H9 (cell line): ENCODE measurements around the gene SPRED2. TPM values are rescaled to one million over a fixed set of nuclear protein-coding genes. Genes with fewer than 3 reads are reported as not detected.
"Not testable (repeated sequence)": the region's sequence is repeated elsewhere in the genome, so short reads cannot be mapped to it uniquely, and the experiment has no call there.

Experiments used
- DNase-seq: peaks from one replicate; pipeline ENCODE4 v3.0.0-alpha.2; 2017
- H2AFZ ChIP-seq: one replicate; pipeline ENCODE4 v1.6.1; 2013; ENCODE audit warnings: mild to moderate bottlenecking, low read length, control low read depth, moderate library complexity
- H2AK5ac ChIP-seq: 2 replicates; pipeline ENCODE4 v1.6.1; 2013; ENCODE audit warnings: low read length, control low read depth, mixed read lengths; ENCODE audit not compliant: insufficient read length
- H2BK120ac ChIP-seq: one replicate; pipeline ENCODE4 v1.6.1; 2013; ENCODE audit warnings: low read depth, mild to moderate bottlenecking, low read length, control low read depth, inconsistent platforms; ENCODE audit not compliant: poor library complexity, severe bottlenecking
- H2BK12ac ChIP-seq: 2 replicates; pipeline ENCODE4 v1.6.1; 2013; ENCODE audit warnings: low read length, control low read depth, mixed read lengths, low read depth; ENCODE audit not compliant: insufficient read length
- H2BK15ac ChIP-seq: 2 replicates; pipeline ENCODE4 v1.6.1; 2013; ENCODE audit warnings: low read depth, low read length, control low read depth
- H2BK20ac ChIP-seq: one replicate; pipeline ENCODE4 v1.6.1; 2013; ENCODE audit warnings: low read depth, mild to moderate bottlenecking, low read length, control low read depth, inconsistent platforms; ENCODE audit not compliant: poor library complexity, severe bottlenecking
- H2BK5ac ChIP-seq: 2 replicates; pipeline ENCODE4 v1.6.1; 2013; ENCODE audit warnings: low read length, control low read depth, mixed read lengths; ENCODE audit not compliant: insufficient read length
- H3K14ac ChIP-seq: 2 replicates; pipeline ENCODE4 v1.6.1; 2013; ENCODE audit warnings: low read length, control low read depth; ENCODE audit not compliant: insufficient read depth
- H3K18ac ChIP-seq: 2 replicates; pipeline ENCODE4 v1.6.1; 2013; ENCODE audit warnings: low read depth, mild to moderate bottlenecking, mixed read lengths, low read length, control low read depth; ENCODE audit not compliant: insufficient read length
- H3K23ac ChIP-seq: 2 replicates; pipeline ENCODE4 v1.6.1; 2013; ENCODE audit warnings: low read length, control low read depth, mixed read lengths, low read depth; ENCODE audit not compliant: insufficient read length
- H3K23me2 ChIP-seq: 2 replicates; pipeline ENCODE4 v1.6.1; 2013; ENCODE audit warnings: low read depth, mild to moderate bottlenecking, mixed read lengths, low read length, control low read depth; ENCODE audit not compliant: insufficient read length, poor library complexity, severe bottlenecking
- H3K27ac ChIP-seq: 2 replicates; pipeline ENCODE4 v1.5.1; 2013; ENCODE audit warnings: low read length, control low read depth, mixed read lengths, low read depth; ENCODE audit not compliant: insufficient read length
- H3K27me3 ChIP-seq: 2 replicates; pipeline ENCODE4 v1.6.1; 2013; ENCODE audit warnings: low read length, control low read depth, inconsistent platforms; ENCODE audit not compliant: insufficient read depth
- H3K4ac ChIP-seq: 2 replicates; pipeline ENCODE4 v1.6.1; 2013; ENCODE audit warnings: low read depth, mild to moderate bottlenecking, control low read depth, inconsistent platforms, low read length, moderate library complexity
- H3K4me1 ChIP-seq: 2 replicates; pipeline ENCODE4 v1.6.1; 2013; ENCODE audit warnings: low read length, control low read depth, inconsistent platforms; ENCODE audit not compliant: insufficient read depth
- H3K4me2 ChIP-seq: 2 replicates; pipeline ENCODE4 v1.6.1; 2013; ENCODE audit warnings: low read length, control low read depth, mixed read lengths; ENCODE audit not compliant: insufficient read length, insufficient read depth
- H3K56ac ChIP-seq: 2 replicates; pipeline ENCODE4 v1.6.1; 2013; ENCODE audit warnings: low read depth, mild to moderate bottlenecking, mixed read lengths, low read length, control low read depth; ENCODE audit not compliant: insufficient read length
- H3K79me1 ChIP-seq: 2 replicates; pipeline ENCODE4 v1.6.1; 2013; ENCODE audit warnings: low read depth, mild to moderate bottlenecking, moderate library complexity, low read length, control low read depth, inconsistent platforms; ENCODE audit not compliant: insufficient read depth, poor library complexity, severe bottlenecking
- H3K79me2 ChIP-seq: 2 replicates; pipeline ENCODE4 v1.6.1; 2013; ENCODE audit warnings: low read length, control low read depth, inconsistent platforms; ENCODE audit not compliant: insufficient read depth
- H3K9ac ChIP-seq: 2 replicates; pipeline ENCODE4 v1.6.1; 2013; ENCODE audit warnings: low read length, control low read depth, mixed read lengths; ENCODE audit not compliant: insufficient read length; ENCODE audit errors: extremely low read depth
- H3K9me3 ChIP-seq: one replicate; pipeline ENCODE4 v1.6.1; 2013; ENCODE audit warnings: low read depth, low read length, inconsistent platforms; ENCODE audit not compliant: control insufficient read depth
- H3T11ph ChIP-seq: one replicate; pipeline ENCODE4 v1.6.1; 2013; ENCODE audit warnings: mild to moderate bottlenecking, low read length, control low read depth, inconsistent platforms
- H4K20me1 ChIP-seq: one replicate; pipeline ENCODE4 v1.6.1; 2013; ENCODE audit not compliant: control insufficient read depth, insufficient read length, insufficient read depth
- H4K5ac ChIP-seq: 2 replicates; pipeline ENCODE4 v1.6.1; 2013; ENCODE audit warnings: low read depth, mild to moderate bottlenecking, mixed read lengths, low read length, control low read depth; ENCODE audit not compliant: insufficient read length
- H4K8ac ChIP-seq: replicated peaks from 2 replicates; pipeline ENCODE4 v1.6.1; 2013; ENCODE audit warnings: low read length, control low read depth, mixed read lengths, low read depth; ENCODE audit not compliant: insufficient read length
- H4K91ac ChIP-seq: 2 replicates; pipeline ENCODE4 v1.6.1; 2013; ENCODE audit warnings: low read depth, mild to moderate bottlenecking, moderate library complexity, mixed read lengths, low read length, control low read depth; ENCODE audit not compliant: insufficient read length
- H3K27ac Mint-ChIP-seq, 3 experiments: 2 replicates in 2 of 3; 3 replicates in 1 of 3; pipeline ENCODE4 v1.8.0; 2020 to 2021; ENCODE audit warnings: mixed read lengths in 3 of 3, mild to moderate bottlenecking in 1 of 3, moderate library complexity in 1 of 3
- H3K27me3 Mint-ChIP-seq: 2 replicates; pipeline ENCODE4 v1.8.0; 2021; ENCODE audit warnings: low read depth, mild to moderate bottlenecking, moderate library complexity, mixed read lengths
- H3K36me3 Mint-ChIP-seq, 3 experiments: 2 replicates in 2 of 3; 3 replicates in 1 of 3; pipeline ENCODE4 v1.8.0; 2020 to 2021; ENCODE audit warnings: low read depth in 3 of 3, mixed read lengths in 3 of 3; ENCODE audit not compliant: insufficient read depth in 1 of 3
- H3K4me1 Mint-ChIP-seq, 2 experiments: 2 replicates each; pipeline ENCODE4 v1.8.0; 2020; ENCODE audit warnings: mixed read lengths in 2 of 2
- H3K4me3 Mint-ChIP-seq, 2 experiments: 2 replicates in 1 of 2; 3 replicates in 1 of 2; pipeline ENCODE4 v1.8.0; 2020 to 2021; ENCODE audit warnings: mild to moderate bottlenecking in 2 of 2, mixed read lengths in 2 of 2, moderate library complexity in 1 of 2
- H3K9me3 Mint-ChIP-seq, 2 experiments: 2 replicates in 1 of 2; 3 replicates in 1 of 2; pipeline ENCODE4 v1.8.0; 2020; ENCODE audit warnings: mild to moderate bottlenecking in 2 of 2, mixed read lengths in 2 of 2, moderate library complexity in 1 of 2
- WGBS: extraction: QIAGEN DNeasy Blood & Tissue Kit; methylation state at CpG from one replicate; pipeline ENCODE4 v1.1.7; 2013; ENCODE audit warnings: missing lambda C conversion rate, low lambda C conversion rate, mixed read lengths; ENCODE audit not compliant: insufficient read length; ENCODE audit errors: extremely low coverage; 5-methylcytosine and 5-hydroxymethylcytosine counted together
- total RNA-seq: library from RNA; stranded (reverse); gene quantifications from 2 replicates; pipeline ENCODE4 v1.2.1, GENCODE V29; 2021
- TF ChIP-seq, protein P1 (sequence below): fragments of 200-600 bp; sonication (generic); conservative IDR thresholded peaks from 3 replicates; pipeline ENCODE4 v1.8.0; 2021; ENCODE audit warnings: antibody characterized with exemption, mild to moderate bottlenecking

SPRED2 gene
- total RNA-seq, 1 experiment from 2014 or later = 23.5 TPM

DNA sequence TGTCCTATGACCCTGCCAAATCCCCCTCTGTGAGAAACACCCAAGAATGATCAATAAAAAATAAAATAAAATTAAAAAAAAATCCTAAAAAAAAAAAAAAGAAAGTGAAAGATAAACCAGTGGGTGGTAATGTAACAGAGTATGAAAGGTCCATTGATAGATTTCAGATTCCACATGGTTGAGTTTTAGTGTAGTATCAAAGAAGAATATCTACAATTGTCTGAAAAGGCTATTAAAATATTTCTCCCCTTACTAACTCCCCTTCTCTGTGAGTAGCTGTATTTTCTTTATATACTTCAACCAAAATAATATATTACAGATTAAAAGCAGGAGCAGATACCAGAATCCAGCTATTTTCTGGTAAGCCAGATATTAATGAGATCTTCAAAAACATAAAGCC is 92.8 kb downstream of the SPRED2 start:
- Histone ChIP-seq H3K56ac (no peak overlapping the region), H2AK5ac (no peak overlapping the region), H4K5ac (no peak overlapping the region), H3K79me2 (no peaks in the 10 kb centered on the region), H2BK15ac (no peak overlapping the region), H3K4ac (no peak overlapping the region), H3K14ac (no peak overlapping the region), H3K79me1 (no peaks in the 10 kb centered on the region), H4K20me1 (no peaks in the 10 kb centered on the region), H2BK12ac (no peak overlapping the region), H2BK120ac (no peak overlapping the region), H3K23me2 (no peaks in the 10 kb centered on the region), H3K23ac (no peak overlapping the region), H4K91ac (no peak overlapping the region), H3K9me3 (no peaks in the 10 kb centered on the region), H3K27me3 (no peaks in the 10 kb centered on the region), H3K18ac (no peak overlapping the region), H2BK20ac (no peak overlapping the region), H2AFZ (no peak overlapping the region), H3K4me1 (no peaks in the 10 kb centered on the region; the same call in 1 of the 2 replicates), H3K4me2 (no peak overlapping the region), H4K8ac (no peak overlapping the region), H2BK5ac (no peak overlapping the region), H3T11ph (no peak overlapping the region), H3K9ac (no peak overlapping the region), H3K27ac (no peak overlapping the region)
- TF ChIP-seq, protein P1, sequence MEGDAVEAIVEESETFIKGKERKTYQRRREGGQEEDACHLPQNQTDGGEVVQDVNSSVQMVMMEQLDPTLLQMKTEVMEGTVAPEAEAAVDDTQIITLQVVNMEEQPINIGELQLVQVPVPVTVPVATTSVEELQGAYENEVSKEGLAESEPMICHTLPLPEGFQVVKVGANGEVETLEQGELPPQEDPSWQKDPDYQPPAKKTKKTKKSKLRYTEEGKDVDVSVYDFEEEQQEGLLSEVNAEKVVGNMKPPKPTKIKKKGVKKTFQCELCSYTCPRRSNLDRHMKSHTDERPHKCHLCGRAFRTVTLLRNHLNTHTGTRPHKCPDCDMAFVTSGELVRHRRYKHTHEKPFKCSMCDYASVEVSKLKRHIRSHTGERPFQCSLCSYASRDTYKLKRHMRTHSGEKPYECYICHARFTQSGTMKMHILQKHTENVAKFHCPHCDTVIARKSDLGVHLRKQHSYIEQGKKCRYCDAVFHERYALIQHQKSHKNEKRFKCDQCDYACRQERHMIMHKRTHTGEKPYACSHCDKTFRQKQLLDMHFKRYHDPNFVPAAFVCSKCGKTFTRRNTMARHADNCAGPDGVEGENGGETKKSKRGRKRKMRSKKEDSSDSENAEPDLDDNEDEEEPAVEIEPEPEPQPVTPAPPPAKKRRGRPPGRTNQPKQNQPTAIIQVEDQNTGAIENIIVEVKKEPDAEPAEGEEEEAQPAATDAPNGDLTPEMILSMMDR = no peak
- DNase-seq = no peak
- Mint-ChIP-seq H3K36me3 (peaks cover 5 to 8% (median 7%) of the 10 kb centered on the region in 3 experiments; a peak in 6 of 7 replicates), H3K4me3 (no peak overlapping the region), H3K9me3 (peaks cover 2 to 10% of the 10 kb centered on the region in 2 experiments; a peak in 3 of 5 replicates), H3K27ac (no peak overlapping the region), H3K27me3 (no peaks in the 10 kb centered on the region), H3K4me1 (no peaks in the 10 kb centered on the region)

DNA sequence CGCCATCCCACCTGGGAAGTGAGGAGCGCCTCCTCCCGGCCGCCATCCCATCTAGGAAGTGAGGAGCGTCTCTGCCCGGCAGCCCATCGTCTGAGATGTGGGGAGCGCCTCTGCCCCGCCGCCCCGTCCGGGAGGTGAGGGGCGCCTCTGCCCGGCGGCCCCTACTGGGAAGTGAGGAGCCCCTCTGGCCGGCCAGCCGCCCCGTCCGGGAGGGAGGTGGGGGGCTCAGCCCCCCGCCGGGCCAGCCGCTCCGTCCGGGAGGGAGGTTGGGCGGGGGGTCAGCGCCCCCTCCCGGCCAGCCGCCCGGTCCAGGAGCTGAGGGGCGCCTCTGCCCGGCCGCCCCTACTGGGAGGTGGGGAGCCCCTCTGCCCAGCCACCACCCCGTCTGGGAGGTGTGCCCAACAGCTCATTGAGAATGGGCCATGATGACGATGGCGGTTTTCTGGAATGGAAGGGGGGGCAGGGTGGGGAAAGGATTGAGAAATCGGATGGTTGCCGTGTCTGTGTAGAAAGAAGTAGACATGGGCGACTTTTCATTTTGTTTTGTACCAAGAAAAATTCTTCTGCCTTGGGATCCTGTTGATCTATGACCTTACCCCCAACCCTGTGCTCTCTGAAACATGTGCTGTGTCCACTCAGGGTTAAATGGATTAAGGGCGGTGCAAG is 93.4 kb downstream of the SPRED2 start:
- not testable (repeated sequence) for H2BK5ac ChIP-seq, H3K79me1 ChIP-seq, H4K8ac ChIP-seq, H3K27ac Mint-ChIP-seq, H2BK15ac ChIP-seq, H4K5ac ChIP-seq, H3K23me2 ChIP-seq, H2AFZ ChIP-seq, H3K4ac ChIP-seq, H3K4me1 Mint-ChIP-seq, H3T11ph ChIP-seq, H3K79me2 ChIP-seq, H3K4me2 ChIP-seq, H3K4me1 ChIP-seq, H3K9me3 ChIP-seq, H3K18ac ChIP-seq, H2AK5ac ChIP-seq, H3K27me3 Mint-ChIP-seq, H4K91ac ChIP-seq, H3K9ac ChIP-seq, H2BK12ac ChIP-seq, H3K14ac ChIP-seq, H2BK20ac ChIP-seq, H4K20me1 ChIP-seq, H2BK120ac ChIP-seq, DNase-seq, H3K36me3 Mint-ChIP-seq, H3K27me3 ChIP-seq, H3K56ac ChIP-seq, H3K23ac ChIP-seq, H3K27ac ChIP-seq, H3K9me3 Mint-ChIP-seq, H3K4me3 Mint-ChIP-seq
- WGBS = no CpG with 5 or more reads among the region's 39 CpGs
